GM12801 (cell line): ENCODE data around the gene IL1RAP.

ENCODE experiments used
- TF ChIP-seq, protein P1 (sequence below): IDR thresholded peaks from one replicate; pipeline ENCODE4 v1.5.1; 2011; ENCODE audit warnings: control low read depth; ENCODE audit not compliant: insufficient read length; ENCODE audit errors: extremely low read depth

Gene IL1RAP

DNA sequence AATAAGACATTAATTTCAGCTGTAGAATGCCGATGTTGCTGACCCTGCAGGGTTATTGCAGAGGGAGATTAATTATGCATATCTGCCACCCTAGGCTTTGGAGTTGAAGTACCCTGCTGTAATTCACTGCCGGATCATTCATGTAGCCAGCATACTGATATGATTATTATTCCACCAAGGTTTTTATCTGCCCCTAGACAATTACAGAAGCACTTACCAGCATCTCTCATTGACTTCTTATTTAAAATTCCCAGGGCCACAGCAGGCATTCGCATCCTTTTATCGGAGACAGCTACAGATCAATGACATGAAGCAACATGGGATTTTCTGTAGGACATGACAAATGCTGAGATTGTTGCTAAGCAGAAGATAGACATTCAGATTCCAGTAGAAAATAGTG lies 31.3 kb downstream of the IL1RAP start:
- TF ChIP-seq, protein P1, sequence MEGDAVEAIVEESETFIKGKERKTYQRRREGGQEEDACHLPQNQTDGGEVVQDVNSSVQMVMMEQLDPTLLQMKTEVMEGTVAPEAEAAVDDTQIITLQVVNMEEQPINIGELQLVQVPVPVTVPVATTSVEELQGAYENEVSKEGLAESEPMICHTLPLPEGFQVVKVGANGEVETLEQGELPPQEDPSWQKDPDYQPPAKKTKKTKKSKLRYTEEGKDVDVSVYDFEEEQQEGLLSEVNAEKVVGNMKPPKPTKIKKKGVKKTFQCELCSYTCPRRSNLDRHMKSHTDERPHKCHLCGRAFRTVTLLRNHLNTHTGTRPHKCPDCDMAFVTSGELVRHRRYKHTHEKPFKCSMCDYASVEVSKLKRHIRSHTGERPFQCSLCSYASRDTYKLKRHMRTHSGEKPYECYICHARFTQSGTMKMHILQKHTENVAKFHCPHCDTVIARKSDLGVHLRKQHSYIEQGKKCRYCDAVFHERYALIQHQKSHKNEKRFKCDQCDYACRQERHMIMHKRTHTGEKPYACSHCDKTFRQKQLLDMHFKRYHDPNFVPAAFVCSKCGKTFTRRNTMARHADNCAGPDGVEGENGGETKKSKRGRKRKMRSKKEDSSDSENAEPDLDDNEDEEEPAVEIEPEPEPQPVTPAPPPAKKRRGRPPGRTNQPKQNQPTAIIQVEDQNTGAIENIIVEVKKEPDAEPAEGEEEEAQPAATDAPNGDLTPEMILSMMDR, result no peak

- TF ChIP-seq, protein P1, result no peak
These were observed 33.1 kb downstream of the IL1RAP start for GRCh38 chr3:190546881-190547510.

- TF ChIP-seq, protein P1, result no peak
These were observed 34.3 kb downstream of the IL1RAP start for GRCh38 chr3:190548031-190548656.

DNA sequence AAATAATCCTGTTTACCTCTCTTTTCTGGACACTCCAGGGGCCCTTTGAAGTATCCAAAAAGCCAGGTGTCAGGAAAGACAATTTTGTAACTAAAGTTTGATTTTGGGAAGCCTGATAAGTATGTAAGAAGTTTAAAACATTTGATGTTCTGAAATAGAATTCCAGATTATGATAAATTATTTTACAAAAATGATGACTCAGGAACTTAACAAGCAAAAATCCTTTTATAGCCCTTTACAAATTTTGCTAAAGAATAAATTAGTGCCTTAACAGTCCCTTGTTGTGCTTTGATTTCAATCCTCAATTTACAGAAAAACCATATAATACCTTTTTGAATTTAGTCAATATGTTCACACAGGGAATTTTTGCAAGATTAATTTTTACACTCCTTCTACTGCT lies 38.1 kb downstream of the IL1RAP start:
- TF ChIP-seq, protein P1, result no peak

GRCh38 chr3:190552969-190553759 lies 39.3 kb downstream of the IL1RAP start:
- TF ChIP-seq, protein P1, result no peak

DNA sequence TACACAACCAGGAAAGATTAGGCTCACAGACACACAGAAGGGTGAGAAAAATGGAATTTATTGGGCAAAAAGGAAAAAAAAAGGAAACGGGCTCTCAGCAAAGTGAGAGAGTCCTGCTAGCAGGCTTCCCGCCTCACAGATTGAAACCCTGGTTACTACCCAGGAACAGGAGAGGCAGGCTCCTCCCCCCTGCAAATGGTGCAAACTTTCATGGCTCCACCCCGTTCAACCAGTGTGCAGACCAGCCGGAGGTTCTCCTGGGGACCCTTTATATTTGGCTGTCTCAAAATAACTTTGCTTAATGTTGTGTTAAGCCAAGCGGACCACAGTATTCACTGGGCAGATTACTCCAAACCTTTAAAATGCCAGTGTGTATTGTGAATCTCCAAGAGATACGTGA lies 40.3 kb downstream of the IL1RAP start:
- TF ChIP-seq, protein P1, result no peak

DNA sequence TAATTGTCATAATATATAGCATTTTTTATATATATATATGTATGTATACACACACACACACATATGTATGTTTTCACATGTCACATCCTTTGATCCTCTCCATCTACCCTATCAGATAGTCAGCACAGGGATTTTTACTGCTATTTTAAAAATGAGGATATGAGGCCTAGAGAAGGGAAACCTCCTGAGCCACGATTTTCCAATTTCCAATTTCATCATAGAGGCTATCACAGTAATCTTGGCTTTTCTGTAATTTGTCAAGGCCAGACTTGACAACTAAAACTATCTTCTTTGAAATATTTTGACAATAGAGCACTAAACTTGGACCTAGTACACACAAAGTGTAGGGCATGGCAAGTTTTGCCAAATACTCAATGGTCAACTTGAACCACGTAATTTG lies 42.5 kb downstream of the IL1RAP start:
- TF ChIP-seq, protein P1, result no peak
